Embryonic facial prominence (tissue), 1 donor: ENCODE results near the gene ANKRD28.
A peak's percentile ranks its signal among the peaks of the same experiment; 100 is the strongest.

Experiments used
- DNase-seq: peaks from one replicate; pipeline ENCODE4 v3.0.0-alpha.2; 2016; ENCODE audit errors: extremely low spot score

ANKRD28 gene

GRCh38 chr3:15664144-15664543 is 133.6 kb downstream of the ANKRD28 start:
- no peak for DNase-seq

- DNase-seq = no peak
Observed at GRCh38 chr3:15660055-15660935, 137.5 kb downstream of the ANKRD28 start.

GRCh38 chr3:15659254-15659975 is 138.4 kb downstream of the ANKRD28 start:
- no peak for DNase-seq

GRCh38 chr3:15657016-15657415 is 140.8 kb downstream of the ANKRD28 start:
- DNase-seq = no peak

GRCh38 chr3:15656342-15656741 is 141.4 kb downstream of the ANKRD28 start:
- DNase-seq = no peak

GRCh38 chr3:15654891-15655290 is 142.9 kb downstream of the ANKRD28 start:
- no peak for DNase-seq

GRCh38 chr3:15654127-15654526 is 143.7 kb downstream of the ANKRD28 start:
- DNase-seq = no peak

GRCh38 chr3:15653321-15653720 is 144.5 kb downstream of the ANKRD28 start:
- no peak for DNase-seq

- DNase-seq = no peak
Observed at GRCh38 chr3:15651396-15651795, 146.4 kb downstream of the ANKRD28 start.

GRCh38 chr3:15649858-15650257 is 147.9 kb downstream of the ANKRD28 start:
- no peak for DNase-seq

GRCh38 chr3:15649341-15649740 is 148.4 kb downstream of the ANKRD28 start:
- no peak for DNase-seq

- DNase-seq = peak; percentile 25
Observed at GRCh38 chr3:15647611-15648167, 150.1 kb downstream of the ANKRD28 start.

GRCh38 chr3:15646851-15647511 is 150.8 kb downstream of the ANKRD28 start:
- no peak for DNase-seq

- no peak for DNase-seq
Observed at GRCh38 chr3:15645740-15646501, 151.9 kb downstream of the ANKRD28 start.

GRCh38 chr3:15645246-15645645 is 152.5 kb downstream of the ANKRD28 start:
- DNase-seq = no peak

- DNase-seq = no peak
Observed at GRCh38 chr3:15638891-15639262, 158.9 kb downstream of the ANKRD28 start.

- no peak for DNase-seq
Observed at GRCh38 chr3:15638193-15638890, 159.4 kb downstream of the ANKRD28 start.

- no peak for DNase-seq
Observed at GRCh38 chr3:15637131-15637951, 160.4 kb downstream of the ANKRD28 start.

GRCh38 chr3:15636028-15636709 is 161.6 kb downstream of the ANKRD28 start:
- no peak for DNase-seq
